Fibroblast of lung (primary cell): ENCODE results near the gene PRPSAP2.

Experiments
- EZH2 ChIP-seq: IDR thresholded peaks from 2 replicates; pipeline ENCODE4 v1.5.1; 2012; ENCODE audit warnings: low read length, control low read depth, mild to moderate bottlenecking; ENCODE audit errors: missing control alignments
- TF ChIP-seq, protein P1 (sequence below), 2 donors: IDR thresholded peaks in 1 of 2; conservative IDR thresholded peaks in 1 of 2; 1 replicate in 1 of 2; 2 replicates in 1 of 2; pipeline ENCODE4 v1.5.1; 2011 to 2012; ENCODE audit warnings: low read length in 2 of 2, control low read depth in 1 of 2, inconsistent platforms in 1 of 2, low read depth in 1 of 2, mild to moderate bottlenecking in 1 of 2

- TF ChIP-seq, protein P1, sequence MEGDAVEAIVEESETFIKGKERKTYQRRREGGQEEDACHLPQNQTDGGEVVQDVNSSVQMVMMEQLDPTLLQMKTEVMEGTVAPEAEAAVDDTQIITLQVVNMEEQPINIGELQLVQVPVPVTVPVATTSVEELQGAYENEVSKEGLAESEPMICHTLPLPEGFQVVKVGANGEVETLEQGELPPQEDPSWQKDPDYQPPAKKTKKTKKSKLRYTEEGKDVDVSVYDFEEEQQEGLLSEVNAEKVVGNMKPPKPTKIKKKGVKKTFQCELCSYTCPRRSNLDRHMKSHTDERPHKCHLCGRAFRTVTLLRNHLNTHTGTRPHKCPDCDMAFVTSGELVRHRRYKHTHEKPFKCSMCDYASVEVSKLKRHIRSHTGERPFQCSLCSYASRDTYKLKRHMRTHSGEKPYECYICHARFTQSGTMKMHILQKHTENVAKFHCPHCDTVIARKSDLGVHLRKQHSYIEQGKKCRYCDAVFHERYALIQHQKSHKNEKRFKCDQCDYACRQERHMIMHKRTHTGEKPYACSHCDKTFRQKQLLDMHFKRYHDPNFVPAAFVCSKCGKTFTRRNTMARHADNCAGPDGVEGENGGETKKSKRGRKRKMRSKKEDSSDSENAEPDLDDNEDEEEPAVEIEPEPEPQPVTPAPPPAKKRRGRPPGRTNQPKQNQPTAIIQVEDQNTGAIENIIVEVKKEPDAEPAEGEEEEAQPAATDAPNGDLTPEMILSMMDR (conservative IDR thresholded peaks at IDR 0.05 in 1 of 2, IDR thresholded peaks at IDR 0.05 in 1 of 2; ENCODE audit: low read depth in 1 of 2, low read length in 2 of 2), result no peak
- no peak for TF ChIP-seq EZH2
Measured at GRCh38 chr17:18964550-18964949, 106.6 kb downstream of the PRPSAP2 start.
